GM21619 (cell line): ENCODE results near the gene PTPN14.
A peak's percentile ranks its signal among the peaks of the same experiment; 100 is the strongest.

Experiments
- ATAC-seq: cut with Tn5 transposase; IDR thresholded peaks from one replicate; pipeline ENCODE4 v1.9.1; 2021; ENCODE audit not compliant: unreplicated experiment

PTPN14 gene

DNA sequence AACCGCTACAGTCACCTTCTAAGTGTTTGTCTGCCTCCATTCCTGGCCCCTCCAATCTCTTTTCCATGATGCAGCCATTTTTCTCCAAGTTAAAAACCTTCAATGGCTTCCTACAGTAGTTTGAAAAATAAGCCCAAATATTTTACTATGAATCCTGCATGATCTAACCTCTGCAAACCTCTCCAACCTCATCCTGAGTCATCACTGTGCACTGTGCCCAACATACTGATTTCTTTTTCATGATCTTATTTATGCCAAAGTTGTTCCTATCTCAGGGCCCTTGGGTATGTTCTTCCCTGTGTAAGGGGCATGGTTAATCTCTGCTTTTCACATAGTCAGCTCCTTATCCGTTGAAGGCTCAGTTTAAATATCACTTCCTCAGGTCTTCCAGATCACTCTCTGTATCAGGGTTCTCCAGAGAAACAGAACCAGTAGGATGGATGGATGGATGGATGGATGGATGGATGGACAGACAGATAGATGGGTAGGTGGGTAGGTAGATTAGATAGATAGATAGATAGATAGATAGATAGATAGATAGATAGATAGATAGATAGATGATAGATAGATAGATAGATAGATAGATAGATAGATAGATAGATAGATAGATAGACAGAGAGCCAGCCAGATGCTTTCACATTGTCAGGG lies 18.1 kb upstream of the PTPN14 start:
- ATAC-seq = no peak

DNA sequence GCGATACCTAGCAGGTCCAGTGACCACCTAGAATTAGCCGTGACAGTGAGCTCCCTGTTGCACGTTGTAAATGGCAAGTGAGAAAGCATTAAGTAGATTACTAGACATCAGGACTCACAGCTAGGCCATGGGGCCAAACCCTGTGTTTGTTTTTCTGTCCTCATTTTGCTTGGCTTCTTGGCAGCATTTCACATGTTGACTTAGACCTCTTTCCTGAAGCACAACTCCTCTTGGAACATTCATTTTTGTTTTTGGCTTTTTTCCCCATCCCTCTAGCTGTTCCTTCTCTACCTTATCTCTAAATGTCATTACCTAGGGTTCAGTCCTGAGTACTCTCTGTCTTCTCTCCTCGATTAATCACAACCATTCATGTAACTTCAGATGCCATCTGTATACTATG lies 16.9 kb upstream of the PTPN14 start:
- ATAC-seq = no peak

DNA sequence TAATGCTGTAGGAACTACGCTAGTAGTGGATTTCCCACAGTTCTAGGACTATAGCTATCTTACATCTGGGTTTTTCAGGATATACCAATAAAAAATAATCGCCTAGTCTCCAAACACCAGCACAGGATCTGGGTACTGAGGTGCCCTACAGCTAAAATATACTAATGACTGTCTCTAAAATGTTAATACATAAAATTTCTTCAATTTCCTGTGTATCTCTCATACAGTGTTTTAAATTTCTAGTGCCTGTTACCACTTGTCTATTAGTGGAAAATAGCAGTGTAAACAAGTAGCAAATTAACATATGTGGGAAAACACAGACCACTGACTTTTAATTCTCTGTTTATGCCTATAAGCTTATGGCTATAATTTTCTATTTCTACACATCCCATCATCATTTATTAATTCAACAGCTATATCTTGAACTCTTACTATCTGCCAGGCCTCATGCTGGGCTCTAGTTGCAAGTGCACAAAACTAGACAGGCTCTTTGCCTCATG lies 16.1 kb upstream of the PTPN14 start:
- ATAC-seq = no peak

DNA sequence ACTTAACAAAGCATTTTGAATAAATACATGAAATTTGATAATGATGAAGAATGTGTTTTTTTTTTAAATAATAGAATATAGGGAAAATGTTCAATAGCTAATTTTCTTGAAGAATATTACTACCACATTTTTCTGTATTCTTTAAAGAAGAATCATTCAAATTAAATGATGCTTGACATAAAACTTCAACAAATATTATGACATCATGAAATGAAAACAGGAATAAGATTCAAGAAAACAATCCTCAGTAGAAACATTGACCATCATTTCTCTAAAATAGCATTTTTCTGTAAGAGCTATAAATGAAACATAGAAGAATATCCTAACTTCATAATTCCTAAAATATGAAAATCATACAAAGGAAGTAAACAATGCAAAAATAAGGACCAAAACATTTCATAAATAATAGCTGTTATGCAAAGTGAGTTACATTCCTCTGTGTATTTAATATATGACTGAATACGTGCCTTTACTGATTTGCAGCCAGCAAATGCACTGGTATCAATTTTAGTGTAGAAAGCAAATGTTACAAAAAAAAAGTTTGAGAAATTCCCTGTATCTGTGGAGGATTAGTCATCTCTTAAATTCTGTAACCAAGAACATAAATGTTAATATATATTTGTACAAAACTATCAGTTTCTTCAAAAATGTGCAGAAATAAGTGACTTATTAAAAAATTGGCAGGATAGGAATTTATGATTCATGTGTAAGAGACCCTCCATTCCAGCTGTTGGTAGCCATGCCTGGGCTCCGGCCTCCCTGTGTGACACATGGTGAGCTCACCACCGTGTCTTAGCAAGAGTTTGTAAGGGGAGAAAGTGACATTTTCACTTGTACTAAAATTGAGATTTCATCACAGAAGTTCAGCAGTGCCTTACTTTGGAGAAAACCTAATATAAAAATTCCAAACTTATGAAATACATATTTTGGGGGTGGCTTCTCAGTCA lies 15.0 kb upstream of the PTPN14 start:
- peak; percentile 61 for ATAC-seq

GRCh38 chr1:214565310-214565709 lies 13.9 kb upstream of the PTPN14 start:
- no peak for ATAC-seq

DNA sequence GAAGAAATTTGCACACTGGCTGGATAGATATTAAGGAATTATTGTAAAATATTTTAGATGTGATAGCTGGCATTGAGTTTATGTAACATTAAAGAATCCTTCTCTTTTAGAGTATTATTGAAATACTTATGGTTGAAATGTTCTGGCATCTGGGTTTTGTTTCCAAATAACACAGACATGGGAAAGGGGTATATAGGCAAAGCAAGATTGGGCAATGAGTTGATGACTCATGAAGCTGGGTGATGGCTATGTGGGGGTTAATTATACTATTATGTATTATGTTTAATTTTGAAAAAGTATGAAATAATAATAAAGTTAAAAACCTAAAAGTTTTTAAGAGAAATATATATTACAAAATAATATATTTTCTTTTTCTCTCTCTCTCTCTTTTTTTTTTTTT lies 12.5 kb upstream of the PTPN14 start:
- ATAC-seq = no peak

DNA sequence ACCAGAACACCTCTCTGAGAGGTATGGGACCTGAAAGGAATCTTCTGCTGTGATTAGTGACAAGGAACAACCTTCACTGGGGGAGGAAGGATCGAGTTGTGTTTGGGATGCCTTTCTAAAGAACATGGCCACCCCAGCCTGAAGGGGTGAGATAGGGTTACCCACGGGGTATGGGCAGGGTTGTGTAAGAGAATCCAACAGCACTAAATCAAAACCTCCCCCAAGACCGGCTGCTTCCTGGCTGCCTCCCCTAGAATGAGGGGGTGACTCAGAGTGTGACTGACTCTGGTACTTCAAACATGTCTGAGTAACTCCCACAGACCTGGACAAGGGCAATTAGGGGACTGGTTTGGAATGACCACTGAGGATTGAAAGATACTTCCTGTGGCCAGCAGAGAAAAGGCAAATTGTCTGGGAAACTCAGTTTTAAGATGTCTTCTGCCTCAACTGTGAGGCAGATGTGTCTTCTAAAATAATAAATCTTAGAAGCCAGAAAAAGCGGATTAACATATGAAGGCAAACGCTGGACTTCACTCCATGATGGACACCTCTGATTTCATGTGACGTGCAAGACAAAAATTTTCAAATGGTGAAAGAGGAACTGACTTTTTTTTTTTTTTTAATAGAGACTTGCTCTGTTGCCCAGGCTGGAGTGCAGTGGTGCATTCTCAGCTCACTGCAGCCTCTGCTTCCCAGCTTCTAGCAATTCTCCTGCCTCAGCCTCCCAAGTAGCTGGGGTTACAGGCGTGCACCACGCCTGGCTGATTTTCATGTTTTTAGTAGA lies 6.7 kb upstream of the PTPN14 start:
- ATAC-seq = peak; percentile 69

GRCh38 chr1:214553142-214553710 lies 1.8 kb upstream of the PTPN14 start:
- no peak for ATAC-seq

- no peak for ATAC-seq
Measured at GRCh38 chr1:214552174-214552608, 789 bp upstream of the PTPN14 start.

DNA sequence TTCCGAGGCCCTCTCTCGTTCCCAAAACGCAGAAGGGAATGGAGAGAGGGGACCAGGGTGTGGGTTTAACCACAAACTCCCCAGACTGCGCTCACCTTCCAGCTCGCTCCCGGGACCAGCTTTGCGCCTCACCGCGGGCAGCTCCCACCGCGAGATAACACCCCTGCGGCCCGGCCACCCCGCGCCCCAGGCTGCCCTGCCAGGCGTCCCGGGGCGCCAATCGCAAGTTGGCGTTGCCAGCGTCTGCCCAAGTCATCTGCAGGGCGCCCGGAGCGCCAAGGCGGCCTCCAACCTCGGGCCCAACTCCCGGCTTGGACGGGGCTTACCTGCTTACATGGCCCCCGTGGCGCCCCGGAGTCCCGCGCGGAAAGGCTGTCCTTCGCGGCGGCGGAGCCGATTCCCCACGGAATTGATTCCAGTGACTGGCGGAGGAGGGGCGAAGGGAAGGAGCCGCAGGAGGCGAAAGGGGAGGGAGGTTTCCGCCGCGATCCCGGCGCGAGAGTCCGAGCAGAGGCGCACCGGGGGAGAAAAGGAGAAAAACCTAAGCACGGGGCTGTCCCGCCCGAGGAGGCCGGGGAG lies 456 bp downstream of the PTPN14 start:
- ATAC-seq = no peak

GRCh38 chr1:214550013-214550856 lies 1.2 kb downstream of the PTPN14 start:
- no peak for ATAC-seq

GRCh38 chr1:214549604-214550003 lies 1.8 kb downstream of the PTPN14 start:
- ATAC-seq = no peak

DNA sequence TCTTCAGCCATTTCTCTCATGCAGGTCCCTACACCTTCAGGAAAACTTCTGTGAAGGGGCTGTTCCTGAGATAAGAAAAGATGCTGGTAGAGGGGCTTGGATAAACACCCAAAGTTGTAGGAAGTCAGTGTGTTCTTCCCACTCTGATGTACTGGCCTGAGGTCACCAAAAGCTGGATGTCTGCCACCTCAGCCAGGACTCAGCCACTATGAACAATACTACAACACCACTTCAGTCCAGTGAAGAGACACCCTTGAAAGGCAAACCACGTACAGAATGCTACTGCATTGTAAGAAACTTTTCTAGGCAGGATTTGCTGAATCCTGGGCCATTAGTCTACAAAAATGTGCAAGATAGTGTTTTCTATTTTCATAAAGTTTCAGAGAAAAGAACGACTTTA lies 2.4 kb downstream of the PTPN14 start:
- no peak for ATAC-seq

DNA sequence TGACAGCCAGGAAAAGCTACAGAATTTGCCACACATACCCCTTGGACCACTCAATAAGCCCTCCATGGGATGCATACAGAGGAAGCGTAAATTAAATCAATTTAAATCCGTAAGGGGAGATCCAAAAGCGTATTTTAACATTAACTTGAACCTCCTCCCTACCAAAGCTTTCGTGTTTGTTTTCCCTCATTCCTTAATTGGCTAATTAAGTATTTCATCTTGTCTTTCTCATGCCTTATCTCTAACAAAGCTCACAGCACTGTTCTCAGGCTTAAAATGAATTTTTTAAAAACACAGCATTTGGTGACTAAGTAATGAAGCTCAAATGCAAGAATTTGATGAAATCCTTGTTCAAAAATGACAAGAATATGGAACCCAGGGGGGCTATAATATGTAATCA lies 3.1 kb downstream of the PTPN14 start:
- ATAC-seq = no peak

- no peak for ATAC-seq
Measured at GRCh38 chr1:214547747-214548146, 3.7 kb downstream of the PTPN14 start.

DNA sequence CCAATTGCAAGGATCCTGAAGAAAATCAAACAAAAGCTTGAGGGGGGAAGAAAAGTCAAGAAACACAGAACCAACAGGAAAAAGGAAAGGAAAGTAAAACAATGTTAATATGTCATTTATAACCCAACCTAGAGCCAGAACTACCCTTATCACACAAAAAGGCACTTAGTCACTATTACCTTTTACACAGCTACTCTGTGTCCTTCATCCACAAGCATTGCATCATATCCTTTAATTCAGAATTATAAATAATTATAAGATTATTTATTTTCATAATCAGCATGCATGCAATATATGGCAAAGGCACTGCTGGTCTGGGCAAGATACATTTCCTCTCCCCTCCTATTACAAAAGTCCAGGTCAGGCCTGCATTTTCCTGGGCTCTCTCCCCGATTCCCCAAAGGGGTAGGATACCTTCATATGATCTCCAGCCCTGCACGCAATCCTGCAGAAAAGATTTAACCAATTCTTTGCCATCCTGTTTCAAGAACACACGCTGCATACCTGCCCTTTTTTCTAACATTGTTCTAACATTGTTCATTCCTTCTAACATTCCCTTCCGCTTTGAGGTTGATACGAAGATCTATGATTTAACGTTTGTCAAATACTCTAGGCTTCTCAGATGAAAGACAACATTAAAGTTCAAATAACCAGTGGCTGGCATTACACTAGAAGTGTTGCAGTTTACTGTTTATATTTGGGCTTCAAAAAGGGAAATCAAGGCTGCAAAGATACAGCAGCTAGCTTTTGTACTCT lies 4.3 kb downstream of the PTPN14 start:
- no peak for ATAC-seq

DNA sequence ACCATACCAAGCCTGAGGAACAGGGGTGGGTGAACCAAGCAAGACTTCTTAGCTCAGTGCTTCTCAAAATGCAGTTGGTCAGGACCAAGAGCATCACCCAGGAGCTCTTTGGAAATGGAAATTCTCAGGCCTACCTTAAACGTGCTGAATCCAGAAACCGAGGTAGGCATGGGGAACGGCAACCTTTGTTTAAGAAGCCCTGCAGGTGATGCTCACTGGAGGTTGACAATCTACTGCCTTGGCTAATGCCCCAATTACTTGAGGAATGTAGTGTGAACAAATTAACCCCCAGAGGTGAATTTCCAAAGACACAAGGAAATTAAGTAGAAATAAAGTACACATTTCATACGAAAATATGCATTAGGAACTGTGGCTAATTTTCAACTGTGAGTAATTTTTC lies 5.3 kb downstream of the PTPN14 start:
- ATAC-seq = no peak

DNA sequence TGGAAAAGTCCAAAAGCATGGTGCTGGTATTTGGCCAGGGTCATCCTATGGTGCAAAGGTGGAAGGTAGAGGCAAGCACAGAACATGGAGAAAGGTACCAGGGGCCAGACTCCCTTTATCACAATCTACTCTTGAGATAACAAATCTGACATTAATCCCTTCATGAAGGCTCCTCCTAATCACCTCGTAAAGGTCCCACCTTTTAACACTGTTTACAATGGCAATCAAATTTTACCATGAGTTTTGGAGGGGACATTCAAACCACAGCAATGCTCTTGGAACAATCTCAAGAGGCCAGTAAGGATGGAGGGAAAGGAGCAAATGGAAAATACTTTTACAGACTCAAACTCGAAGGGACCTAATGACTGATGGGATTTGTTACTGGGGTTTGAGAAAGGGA lies 6.1 kb downstream of the PTPN14 start:
- no peak for ATAC-seq

DNA sequence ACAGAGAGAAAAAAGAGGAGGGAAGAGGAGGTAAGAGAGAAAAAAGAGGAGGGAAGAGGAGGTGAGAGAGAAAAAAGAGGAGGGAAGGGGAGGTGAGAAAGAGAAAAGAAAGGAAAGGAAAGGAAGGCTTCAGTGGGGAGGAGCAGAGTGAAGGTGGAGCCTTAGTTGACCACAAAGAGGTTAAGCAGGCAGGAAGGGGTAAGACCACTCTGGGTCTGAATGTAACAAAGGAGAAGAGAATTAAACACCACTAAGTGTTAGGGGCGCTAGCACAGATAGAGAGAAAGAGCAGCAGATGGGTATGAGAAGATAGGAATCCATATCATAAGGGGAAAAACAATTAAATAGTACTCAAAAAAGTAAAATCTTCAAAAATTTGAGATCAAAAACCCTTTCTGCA lies 6.6 kb downstream of the PTPN14 start:
- ATAC-seq = no peak
